Spleen (tissue), 7 donors: ENCODE measurements around the gene FAM114A1.

Experiments
- POLR2A ChIP-seq, 3 donors: fragments of 450-650 bp; IDR thresholded peaks; one replicate each; pipeline ENCODE4 v1.5.1; 2017; ENCODE audit warnings: antibody characterized with exemption in 3 of 3, mild to moderate bottlenecking in 1 of 3
- TF ChIP-seq, protein P1 (sequence below), 11 experiments: fragments of 200-600 bp in 7 of 11; fragments of 450-650 bp in 4 of 11; sonication (generic) in 4 of 11; IDR thresholded peaks in 8 of 11; conservative IDR thresholded peaks in 3 of 11; 1 replicate in 7 of 11; 2 replicates in 4 of 11; pipeline versions ENCODE4 v1.4.0 to v1.8.0; 2016 to 2021; ENCODE audit warnings: antibody characterized with exemption in 11 of 11, inconsistent platforms in 4 of 11, mild to moderate bottlenecking in 1 of 11
- donor health status: DM: no; HTN: no; CAD: no; lungs with moderate emphysema.
- donor health status: DM: no; HTN: no; CAD: no.
- donor health status: DM: no; HTN: no; CAD: no.

DNA sequence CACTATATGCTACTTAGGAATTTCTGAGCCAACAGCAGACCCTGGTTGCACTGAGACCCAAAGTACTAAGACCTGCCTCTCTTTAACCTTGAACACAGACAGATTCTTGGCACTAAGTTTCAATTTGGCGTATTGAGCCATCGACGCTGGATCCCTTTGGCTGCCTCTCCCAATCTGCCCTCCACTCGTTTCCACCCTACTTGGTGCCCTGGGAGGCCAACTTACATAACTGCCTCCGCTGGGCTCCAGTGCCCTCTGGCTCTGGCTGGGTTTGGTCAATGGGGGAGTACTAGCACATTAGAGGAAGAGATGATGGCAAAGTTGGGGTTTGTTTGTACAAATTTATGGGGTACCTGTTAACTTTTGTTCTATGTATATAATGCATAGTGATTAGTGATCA is 101.1 kb downstream of the FAM114A1 start:
- no peak for TF ChIP-seq POLR2A (IDR thresholded peaks at IDR 0.05)
- TF ChIP-seq, protein P1, sequence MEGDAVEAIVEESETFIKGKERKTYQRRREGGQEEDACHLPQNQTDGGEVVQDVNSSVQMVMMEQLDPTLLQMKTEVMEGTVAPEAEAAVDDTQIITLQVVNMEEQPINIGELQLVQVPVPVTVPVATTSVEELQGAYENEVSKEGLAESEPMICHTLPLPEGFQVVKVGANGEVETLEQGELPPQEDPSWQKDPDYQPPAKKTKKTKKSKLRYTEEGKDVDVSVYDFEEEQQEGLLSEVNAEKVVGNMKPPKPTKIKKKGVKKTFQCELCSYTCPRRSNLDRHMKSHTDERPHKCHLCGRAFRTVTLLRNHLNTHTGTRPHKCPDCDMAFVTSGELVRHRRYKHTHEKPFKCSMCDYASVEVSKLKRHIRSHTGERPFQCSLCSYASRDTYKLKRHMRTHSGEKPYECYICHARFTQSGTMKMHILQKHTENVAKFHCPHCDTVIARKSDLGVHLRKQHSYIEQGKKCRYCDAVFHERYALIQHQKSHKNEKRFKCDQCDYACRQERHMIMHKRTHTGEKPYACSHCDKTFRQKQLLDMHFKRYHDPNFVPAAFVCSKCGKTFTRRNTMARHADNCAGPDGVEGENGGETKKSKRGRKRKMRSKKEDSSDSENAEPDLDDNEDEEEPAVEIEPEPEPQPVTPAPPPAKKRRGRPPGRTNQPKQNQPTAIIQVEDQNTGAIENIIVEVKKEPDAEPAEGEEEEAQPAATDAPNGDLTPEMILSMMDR (IDR thresholded peaks at IDR 0.05 in 8 of 11, conservative IDR thresholded peaks at IDR 0.05 in 3 of 11), result no peak
